Esophagus squamous epithelium (tissue), 5 donors: ENCODE measurements around the gene SEMA5A. TPM values are rescaled to one million over a fixed set of nuclear protein-coding genes. Genes with fewer than 3 reads are reported as not detected.

Experiments
- DNase-seq: peaks from one replicate; lab custom pipeline; 2025; lab: John Stamatoyannopoulos, UW
- H3K27ac ChIP-seq, 4 donors: fragments of 200-600 bp; sonication (generic); one replicate each; pipeline ENCODE4 v1.5.1; 2016 to 2019; ENCODE audit warnings: mild to moderate bottlenecking in 1 of 4
- H3K27me3 ChIP-seq, 4 donors: fragments of 200-600 bp; sonication (generic); 1 replicate in 3 of 4; 2 replicates in 1 of 4; pipeline versions ENCODE4 v1.5.1 to v1.6.0; 2017 to 2021; ENCODE audit warnings: antibody characterized with exemption in 1 of 4
- H3K36me3 ChIP-seq, 3 donors: fragments of 200-600 bp; sonication (generic); one replicate each; pipeline ENCODE4 v1.5.1; 2016 to 2019
- H3K4me1 ChIP-seq, 3 donors: fragments of 200-600 bp; sonication (generic); one replicate each; pipeline ENCODE4 v1.5.1; 2017 to 2019
- H3K4me3 ChIP-seq, 4 donors: fragments of 200-600 bp; sonication (generic); 1 replicate in 3 of 4; 2 replicates in 1 of 4; pipeline ENCODE4 v1.5.1; 2016 to 2019; ENCODE audit warnings: mild to moderate bottlenecking in 2 of 4, moderate library complexity in 1 of 4
- H3K9me3 ChIP-seq, 3 donors: fragments of 200-600 bp; sonication (generic); one replicate each; pipeline ENCODE4 v1.5.1; 2016 to 2019
- CTCF ChIP-seq, 6 experiments: fragments of 450-650 bp in 4 of 6; fragments of 200-600 bp in 2 of 6; sonication (generic) in 2 of 6; IDR thresholded peaks; one replicate each; pipeline ENCODE4 v1.5.1; 2016 to 2019; ENCODE audit warnings: antibody characterized with exemption in 6 of 6, mild to moderate bottlenecking in 4 of 6, moderate library complexity in 4 of 6
- POLR2A ChIP-seq, 4 donors: fragments of 450-650 bp; IDR thresholded peaks; one replicate each; pipeline ENCODE4 v1.6.1; 2017; ENCODE audit warnings: antibody characterized with exemption in 4 of 4, mild to moderate bottlenecking in 4 of 4, moderate library complexity in 3 of 4
- WGBS, 2 donors: methylation state at CpG; one replicate each; pipeline ENCODE4 v1.1.5; 2018; 5-methylcytosine and 5-hydroxymethylcytosine counted together
- intact Hi-C: fragments of 100-400 bp; cut with DNase I; formaldehyde crosslinking; loops from one replicate; pipeline ENCODE4 v1.15.0; 2022
- total RNA-seq, 4 donors: library from RNA; depleted of rRNA; stranded (reverse); fragments of >200 nt; gene quantifications; one replicate each; pipeline ENCODE4 v1.1.0, GENCODE V29; 2016
- donor health status: DM: yes; HTN: yes; CAD: no.

Gene SEMA5A
- total RNA-seq, 4 donors from 2014 or later, result 3.9 to 9.4 (median 8.4) TPM

GRCh38 chr5:9239626-9240025 is 306.2 kb downstream of the SEMA5A start:
- H3K36me3 ChIP-seq, result no peaks in the 10 kb centered on the region
- no peaks in the 10 kb centered on the region for H3K27me3 ChIP-seq
- H3K4me1 ChIP-seq, result no peaks in the 10 kb centered on the region
- no peak for DNase-seq
- TF ChIP-seq CTCF (IDR thresholded peaks at IDR 0.05) (no peak), POLR2A (IDR thresholded peaks at IDR 0.05) (no peak)
- 41 to 57% methylated on average over 2 of the region's 2 CpGs for WGBS, 2 donors
- H3K4me3 ChIP-seq, result no peak overlapping the region
- intact Hi-C loops, result no loop called here
- no peaks in the 10 kb centered on the region for H3K9me3 ChIP-seq
- no peak overlapping the region for H3K27ac ChIP-seq

- no peaks in the 10 kb centered on the region for H3K36me3 ChIP-seq
- no peaks in the 10 kb centered on the region for H3K9me3 ChIP-seq
- H3K4me1 ChIP-seq, result no peaks in the 10 kb centered on the region
- intact Hi-C loops, result no loop called here
- no peak for DNase-seq
- H3K27ac ChIP-seq, result no peak overlapping the region
- no peak for TF ChIP-seq POLR2A (IDR thresholded peaks at IDR 0.05)
- no peak overlapping the region for H3K4me3 ChIP-seq
- no peaks in the 10 kb centered on the region for H3K27me3 ChIP-seq
These were observed 306.8 kb downstream of the SEMA5A start for GRCh38 chr5:9239071-9239470.

GRCh38 chr5:9233712-9234111 is 312.2 kb downstream of the SEMA5A start:
- no peak for DNase-seq
- Histone ChIP-seq H3K9me3 (no peaks in the 10 kb centered on the region), H3K36me3 (no peaks in the 10 kb centered on the region), H3K4me3 (no peak overlapping the region), H3K27ac (no peak overlapping the region), H3K4me1 (no peaks in the 10 kb centered on the region), H3K27me3 (no peaks in the 10 kb centered on the region)
- intact Hi-C loops, result no loop called here
- no peak for TF ChIP-seq POLR2A (IDR thresholded peaks at IDR 0.05)
- TF ChIP-seq CTCF (IDR thresholded peaks at IDR 0.05), result no peak

GRCh38 chr5:9233035-9233434 is 312.8 kb downstream of the SEMA5A start:
- Histone ChIP-seq H3K27me3 (no peaks in the 10 kb centered on the region), H3K4me3 (no peak overlapping the region), H3K36me3 (no peaks in the 10 kb centered on the region), H3K9me3 (no peaks in the 10 kb centered on the region), H3K27ac (no peak overlapping the region), H3K4me1 (no peaks in the 10 kb centered on the region)
- DNase-seq, result no peak
- TF ChIP-seq CTCF (IDR thresholded peaks at IDR 0.05) (no peak), POLR2A (IDR thresholded peaks at IDR 0.05) (no peak)
- intact Hi-C loops, result no loop called here
- 53 to 59% methylated on average over 2 of the region's 2 CpGs for WGBS, 2 donors

GRCh38 chr5:9231842-9232241 is 314.0 kb downstream of the SEMA5A start:
- no peak for TF ChIP-seq CTCF (IDR thresholded peaks at IDR 0.05)
- no peak for TF ChIP-seq POLR2A (IDR thresholded peaks at IDR 0.05)
- DNase-seq, result no peak
- Histone ChIP-seq H3K4me1 (no peaks in the 10 kb centered on the region), H3K27me3 (no peaks in the 10 kb centered on the region), H3K36me3 (no peaks in the 10 kb centered on the region), H3K27ac (no peak overlapping the region), H3K9me3 (no peaks in the 10 kb centered on the region), H3K4me3 (no peak overlapping the region)
- intact Hi-C loops, result no loop called here
- WGBS, 2 donors, result 81 to 83% methylated on average over 2 of the region's 2 CpGs

- Histone ChIP-seq H3K27me3 (no peaks in the 10 kb centered on the region), H3K4me3 (no peak overlapping the region), H3K4me1 (no peaks in the 10 kb centered on the region), H3K36me3 (no peaks in the 10 kb centered on the region), H3K27ac (no peak overlapping the region), H3K9me3 (no peaks in the 10 kb centered on the region)
- WGBS, 2 donors, result 69 to 84% methylated on average over 5 of the region's 5 CpGs
- intact Hi-C loops, result no loop called here
- DNase-seq, result no peak
- no peak for TF ChIP-seq CTCF (IDR thresholded peaks at IDR 0.05)
- no peak for TF ChIP-seq POLR2A (IDR thresholded peaks at IDR 0.05)
These were observed 315.5 kb downstream of the SEMA5A start for GRCh38 chr5:9230355-9230754.
